Endothelial cell of umbilical vein (primary cell): ENCODE data around the gene SLFNL1.

ENCODE experiments used
- EZH2 ChIP-seq: IDR thresholded peaks from 2 replicates; pipeline ENCODE4 v1.6.1; 2012; ENCODE audit warnings: borderline replicate concordance, low read depth, mild to moderate bottlenecking, moderate library complexity, low read length, inconsistent platforms; ENCODE audit not compliant: severe bottlenecking
- MYC ChIP-seq: IDR thresholded peaks from one replicate; pipeline ENCODE4 v1.6.1; 2011; ENCODE audit warnings: mild to moderate bottlenecking, low read depth, low read length
- POLR2A ChIP-seq: IDR thresholded peaks from 2 replicates; pipeline ENCODE4 v1.6.1; 2012; ENCODE audit warnings: low read depth, mild to moderate bottlenecking, control low read depth, low read length
- TF ChIP-seq, protein P1 (sequence below), 2 donors: IDR thresholded peaks; 1 replicate in 1 of 2; 2 replicates in 1 of 2; pipeline ENCODE4 v1.5.1; 2011; ENCODE audit warnings: low read length in 2 of 2, mild to moderate bottlenecking in 2 of 2, moderate library complexity in 2 of 2, control low read depth in 1 of 2, inconsistent platforms in 1 of 2, low read depth in 1 of 2; ENCODE audit not compliant: insufficient read depth in 1 of 2; ENCODE audit errors: extremely low read depth in 1 of 2

DNA sequence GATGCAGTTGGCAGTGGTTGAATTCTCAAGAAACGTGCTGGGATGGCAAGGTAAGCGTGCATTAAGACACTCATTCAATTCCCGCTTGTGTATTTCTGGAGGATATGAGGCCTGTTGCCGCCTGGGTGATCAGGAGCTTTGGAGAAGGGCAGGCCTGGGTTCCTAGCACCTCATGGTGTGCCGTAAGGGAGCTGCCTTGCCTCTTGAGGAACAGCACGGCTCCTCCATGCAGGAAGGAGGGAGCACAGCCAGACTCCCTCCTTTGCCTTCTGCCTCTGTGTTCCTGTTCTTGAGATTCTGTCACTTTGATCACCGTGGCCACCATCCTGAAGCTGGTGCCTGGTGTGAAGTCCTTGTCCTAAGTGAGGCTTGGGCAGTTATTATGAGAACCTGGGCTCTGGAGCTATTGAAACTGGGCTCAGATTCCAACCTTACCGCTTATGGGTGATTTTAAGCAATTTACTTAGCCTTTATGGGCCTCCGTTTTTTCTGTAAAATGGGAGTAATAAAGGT lies 18.3 kb downstream of the SLFNL1 start:
- TF ChIP-seq, protein P1, sequence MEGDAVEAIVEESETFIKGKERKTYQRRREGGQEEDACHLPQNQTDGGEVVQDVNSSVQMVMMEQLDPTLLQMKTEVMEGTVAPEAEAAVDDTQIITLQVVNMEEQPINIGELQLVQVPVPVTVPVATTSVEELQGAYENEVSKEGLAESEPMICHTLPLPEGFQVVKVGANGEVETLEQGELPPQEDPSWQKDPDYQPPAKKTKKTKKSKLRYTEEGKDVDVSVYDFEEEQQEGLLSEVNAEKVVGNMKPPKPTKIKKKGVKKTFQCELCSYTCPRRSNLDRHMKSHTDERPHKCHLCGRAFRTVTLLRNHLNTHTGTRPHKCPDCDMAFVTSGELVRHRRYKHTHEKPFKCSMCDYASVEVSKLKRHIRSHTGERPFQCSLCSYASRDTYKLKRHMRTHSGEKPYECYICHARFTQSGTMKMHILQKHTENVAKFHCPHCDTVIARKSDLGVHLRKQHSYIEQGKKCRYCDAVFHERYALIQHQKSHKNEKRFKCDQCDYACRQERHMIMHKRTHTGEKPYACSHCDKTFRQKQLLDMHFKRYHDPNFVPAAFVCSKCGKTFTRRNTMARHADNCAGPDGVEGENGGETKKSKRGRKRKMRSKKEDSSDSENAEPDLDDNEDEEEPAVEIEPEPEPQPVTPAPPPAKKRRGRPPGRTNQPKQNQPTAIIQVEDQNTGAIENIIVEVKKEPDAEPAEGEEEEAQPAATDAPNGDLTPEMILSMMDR (IDR thresholded peaks at IDR 0.05; ENCODE audit: extremely low read depth in 1 of 2, insufficient read depth in 1 of 2, low read depth in 1 of 2, low read length in 2 of 2): no peak
- TF ChIP-seq MYC: no peak
- no peak for TF ChIP-seq POLR2A
- TF ChIP-seq EZH2: no peak
